NCI-H2107 treated with DMSO at 0.1 percent for 48 hours (cell line): ENCODE data around the gene KANTR.
A peak's percentile ranks its signal among the peaks of the same experiment; 100 is the strongest.

Experiments used
- DNase-seq: peaks from one replicate; lab custom pipeline; 2025; ENCODE audit not compliant: unreplicated experiment; lab: John Stamatoyannopoulos, UW

Gene KANTR

GRCh38 chrX:53080628-53081580, 13.0 kb upstream of the KANTR start:
- no peak for DNase-seq

- peak; percentile 95 for DNase-seq
These were observed 11.8 kb upstream of the KANTR start, which contains the start of gene TSPYL2 for GRCh38 chrX:53081925-53082772. Gene TSPYL2, plus strand, starts transcription at chrX:53082367. Its CDS starts 132 bp downstream, at chrX:53082499.

GRCh38 chrX:53082773-53083616, 10.9 kb upstream of the KANTR start:
- DNase-seq = no peak

- DNase-seq = no peak
These were observed 9.8 kb upstream of the KANTR start for GRCh38 chrX:53084043-53084570.

- DNase-seq = no peak
These were observed 9.1 kb upstream of the KANTR start for GRCh38 chrX:53084863-53085262.

- DNase-seq = no peak
These were observed 8.2 kb upstream of the KANTR start for GRCh38 chrX:53085661-53086229.

- no peak for DNase-seq
These were observed 7.5 kb upstream of the KANTR start for GRCh38 chrX:53086464-53086863.

- DNase-seq = no peak
These were observed 6.5 kb upstream of the KANTR start for GRCh38 chrX:53087388-53087831.

GRCh38 chrX:53088136-53088974, 5.6 kb upstream of the KANTR start:
- DNase-seq = peak; percentile 74

- peak; percentile 70 for DNase-seq
These were observed 4.6 kb upstream of the KANTR start for GRCh38 chrX:53089224-53089842.

GRCh38 chrX:53089925-53090324, 4.0 kb upstream of the KANTR start:
- DNase-seq = no peak

GRCh38 chrX:53091354-53091753, 2.6 kb upstream of the KANTR start:
- no peak for DNase-seq

- peak; percentile 74 for DNase-seq
These were observed 726 bp upstream of the KANTR start for GRCh38 chrX:53093177-53093655.

GRCh38 chrX:53094582-53094905, 602 bp downstream of the KANTR start:
- no peak for DNase-seq

- no peak for DNase-seq
These were observed 1.9 kb downstream of the KANTR start for GRCh38 chrX:53095796-53096195.

GRCh38 chrX:53114864-53115549, 21.1 kb downstream of the KANTR start:
- DNase-seq = no peak

- no peak for DNase-seq
These were observed 21.6 kb downstream of the KANTR start for GRCh38 chrX:53115550-53115874.

GRCh38 chrX:53116101-53116500, 22.2 kb downstream of the KANTR start:
- DNase-seq = no peak
